HG02852 (cell line): ENCODE results near the gene PPP1R14B.

Experiments
- ATAC-seq: cut with Tn5 transposase; IDR thresholded peaks from one replicate; pipeline ENCODE4 v1.9.1; 2021; ENCODE audit warnings: mild to moderate bottlenecking, moderate library complexity; ENCODE audit not compliant: unreplicated experiment

Gene PPP1R14B

DNA sequence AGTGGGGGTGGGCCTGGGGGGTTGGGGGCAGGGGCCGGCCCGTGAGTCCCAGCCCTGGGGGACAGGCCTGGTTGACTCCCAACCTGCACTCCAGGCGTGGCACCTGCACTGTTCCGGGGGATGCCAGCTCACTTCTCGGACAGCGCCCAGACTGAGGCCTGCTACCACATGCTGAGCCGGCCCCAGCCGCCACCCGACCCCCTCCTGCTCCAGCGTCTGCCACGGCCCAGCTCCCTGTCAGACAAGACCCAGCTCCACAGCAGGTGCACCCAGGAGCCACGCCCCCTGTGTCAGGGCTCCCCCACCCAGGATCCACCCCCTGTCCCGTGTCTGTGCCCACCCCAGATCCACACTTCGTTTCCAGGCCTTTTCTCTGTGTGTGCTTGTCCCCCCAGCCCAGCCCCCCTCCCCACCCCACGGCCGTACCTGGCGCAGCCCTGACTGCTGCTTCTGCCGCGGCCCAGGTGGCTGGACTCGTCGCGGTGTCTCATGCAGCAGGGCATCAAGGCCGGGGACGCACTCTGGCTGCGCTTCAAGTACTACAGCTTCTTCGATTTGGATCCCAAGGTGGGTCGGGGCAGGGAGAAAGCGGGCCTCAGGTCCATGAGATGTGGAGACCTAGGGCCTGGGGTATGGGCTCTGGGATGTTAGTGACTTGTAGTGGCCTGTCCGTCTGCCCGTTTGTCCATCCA lies 35.4 kb downstream of the PPP1R14B start:
- no peak for ATAC-seq

DNA sequence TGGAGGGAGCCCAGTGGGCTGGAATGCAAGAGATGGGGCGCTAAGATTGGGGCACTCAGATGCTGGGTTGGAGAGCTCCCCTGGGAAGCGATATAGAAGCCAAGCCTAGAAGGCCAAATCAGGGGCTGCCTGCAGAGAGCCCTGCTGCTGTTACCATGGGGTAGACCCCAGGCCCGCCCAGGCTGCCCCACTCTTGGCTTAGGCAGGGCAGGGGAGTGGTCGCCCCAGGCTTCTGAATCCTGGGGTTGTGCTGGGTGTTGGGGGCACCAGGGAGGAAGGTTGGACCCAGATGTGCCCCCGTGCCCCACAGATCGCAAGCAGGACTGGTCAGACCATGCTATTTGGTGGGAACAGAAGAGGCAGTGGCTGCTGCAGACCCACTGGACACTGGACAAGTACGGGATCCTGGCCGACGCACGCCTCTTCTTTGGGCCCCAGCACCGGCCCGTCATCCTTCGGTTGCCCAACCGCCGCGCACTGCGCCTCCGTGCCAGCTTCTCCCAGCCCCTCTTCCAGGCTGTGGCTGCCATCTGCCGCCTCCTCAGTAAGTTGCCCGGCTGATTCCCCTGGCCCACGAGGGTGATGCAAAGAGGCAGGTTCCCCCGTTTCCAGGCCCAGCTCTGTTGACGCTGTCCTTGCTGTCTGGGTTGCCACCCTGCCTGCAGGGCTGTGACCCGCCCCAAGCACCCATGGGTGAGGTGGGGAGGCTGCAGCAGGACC lies 36.3 kb downstream of the PPP1R14B start:
- no peak for ATAC-seq

DNA sequence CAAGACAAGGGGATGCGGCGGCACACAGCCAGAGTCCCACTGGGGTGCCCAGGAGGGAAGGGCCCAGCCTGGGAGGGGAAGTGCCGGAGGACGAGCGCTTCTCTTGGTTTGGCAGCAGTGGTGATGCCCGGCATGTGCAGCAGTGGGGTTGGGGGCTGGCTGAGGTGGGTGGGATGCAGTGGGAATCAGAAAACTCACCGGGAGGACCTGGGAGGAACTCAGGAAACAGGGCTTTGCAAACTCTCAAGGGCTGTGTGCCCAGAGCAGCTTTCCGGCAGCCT lies 37.2 kb downstream of the PPP1R14B start:
- no peak for ATAC-seq

DNA sequence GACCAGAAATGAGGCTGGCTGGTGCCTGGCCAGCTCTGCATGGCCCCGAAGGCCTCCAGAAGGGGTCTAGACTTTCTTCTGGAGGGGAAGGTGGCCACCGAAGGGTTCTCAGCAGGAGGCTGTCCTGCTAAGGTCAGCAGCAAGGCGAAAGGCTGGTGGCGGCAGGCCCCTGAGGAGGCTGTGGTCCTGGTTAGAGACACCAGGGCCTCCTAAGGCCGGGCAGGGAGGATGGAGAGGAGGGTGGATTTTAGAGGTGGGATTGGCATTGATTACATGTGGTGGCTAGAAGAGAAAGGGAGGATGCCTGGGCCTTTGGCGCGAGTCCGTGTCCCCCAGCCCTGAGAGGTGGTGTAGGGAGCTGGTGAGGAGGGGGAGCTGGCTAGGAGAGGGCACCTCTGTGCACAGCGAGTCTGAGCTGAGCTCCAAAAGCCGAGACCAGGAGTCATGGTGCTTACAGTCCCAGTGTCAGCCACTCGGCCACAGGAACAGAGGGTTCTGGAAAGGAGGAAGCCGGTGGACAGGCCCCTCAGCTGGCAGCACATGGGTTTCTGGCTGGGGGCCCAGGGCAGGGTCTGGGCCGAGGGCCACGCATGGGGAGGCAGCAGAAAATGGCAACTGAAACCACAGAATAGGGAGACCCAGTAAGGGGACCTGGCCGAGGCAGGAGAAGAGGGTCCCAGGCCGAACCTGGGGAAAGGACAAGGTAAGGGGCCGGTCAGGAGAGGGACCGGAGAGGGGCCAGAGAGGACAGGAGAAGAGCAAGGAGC lies 37.8 kb downstream of the PPP1R14B start:
- no peak for ATAC-seq

DNA sequence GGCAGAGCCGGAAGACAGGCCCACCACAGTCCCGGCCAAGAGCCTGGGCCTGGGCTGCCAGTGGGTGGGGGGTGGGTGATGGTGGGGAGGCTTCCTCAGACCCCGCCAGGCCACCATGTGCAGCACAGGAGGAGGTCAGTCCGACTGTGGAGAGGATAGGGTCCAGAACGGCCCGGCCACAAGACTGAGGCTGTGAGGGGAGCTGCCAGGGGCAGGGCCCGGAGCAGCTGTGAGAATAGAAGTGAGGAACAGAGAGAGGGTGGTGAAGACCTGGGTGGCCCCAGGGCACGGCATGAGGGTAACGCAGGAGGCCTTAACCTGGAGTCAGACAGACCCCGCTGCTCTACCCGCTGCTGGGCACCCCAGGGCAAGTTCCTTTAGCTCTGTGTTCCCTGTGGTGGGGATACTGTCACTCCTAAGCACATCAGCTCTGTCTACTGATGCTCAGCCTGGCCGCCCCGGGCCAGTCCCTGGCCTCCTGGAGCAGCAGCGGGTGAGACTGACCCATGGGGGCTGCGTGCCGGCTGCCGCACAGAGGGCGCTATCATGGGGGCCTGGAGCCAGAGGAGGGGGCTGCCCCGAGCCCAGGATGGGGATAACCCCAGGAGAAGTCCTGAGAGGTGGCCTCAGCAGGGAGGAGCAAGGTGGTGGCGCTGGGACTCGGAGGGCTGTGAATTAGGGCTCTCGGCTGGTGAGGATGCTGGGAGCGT lies 38.5 kb downstream of the PPP1R14B start:
- ATAC-seq: no peak

DNA sequence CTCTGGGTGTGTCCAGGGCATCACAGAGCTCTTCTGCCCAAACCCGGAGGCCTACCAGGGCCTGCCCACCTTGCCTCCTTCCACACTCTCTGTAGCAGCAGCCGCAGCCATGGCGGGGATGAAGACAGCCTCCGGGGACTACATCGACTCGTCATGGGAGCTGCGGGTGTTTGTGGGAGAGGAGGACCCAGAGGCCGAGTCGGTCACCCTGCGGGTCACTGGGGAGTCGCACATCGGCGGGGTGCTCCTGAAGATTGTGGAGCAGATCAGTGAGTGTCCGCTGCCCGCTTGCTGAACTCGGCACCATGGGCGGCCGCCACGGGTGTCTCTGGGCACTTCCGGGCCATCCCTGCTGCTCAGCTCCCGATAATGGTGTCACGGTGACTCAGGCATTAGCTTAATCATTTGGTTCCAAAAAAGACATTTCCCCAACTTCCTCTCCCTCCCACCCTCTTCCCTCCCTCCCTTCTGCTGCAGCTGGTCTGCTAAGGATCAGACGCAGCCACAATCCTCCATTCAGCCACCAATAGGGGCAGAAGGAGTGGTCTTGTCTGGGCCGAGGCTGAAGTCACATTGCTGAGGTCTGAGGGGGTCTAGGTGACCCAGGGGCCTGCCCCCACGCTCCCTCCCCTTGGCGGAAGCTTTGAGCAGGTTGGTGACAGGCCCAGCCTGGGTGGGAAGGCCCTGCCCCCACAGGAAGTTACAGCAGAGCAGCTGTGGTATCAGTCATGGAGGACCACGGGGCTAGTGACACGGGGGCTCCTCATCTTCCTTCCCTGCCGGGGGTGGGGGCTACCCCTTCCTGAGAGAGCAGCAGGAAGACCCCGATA lies 39.3 kb downstream of the PPP1R14B start:
- peak; percentile 56 for ATAC-seq

DNA sequence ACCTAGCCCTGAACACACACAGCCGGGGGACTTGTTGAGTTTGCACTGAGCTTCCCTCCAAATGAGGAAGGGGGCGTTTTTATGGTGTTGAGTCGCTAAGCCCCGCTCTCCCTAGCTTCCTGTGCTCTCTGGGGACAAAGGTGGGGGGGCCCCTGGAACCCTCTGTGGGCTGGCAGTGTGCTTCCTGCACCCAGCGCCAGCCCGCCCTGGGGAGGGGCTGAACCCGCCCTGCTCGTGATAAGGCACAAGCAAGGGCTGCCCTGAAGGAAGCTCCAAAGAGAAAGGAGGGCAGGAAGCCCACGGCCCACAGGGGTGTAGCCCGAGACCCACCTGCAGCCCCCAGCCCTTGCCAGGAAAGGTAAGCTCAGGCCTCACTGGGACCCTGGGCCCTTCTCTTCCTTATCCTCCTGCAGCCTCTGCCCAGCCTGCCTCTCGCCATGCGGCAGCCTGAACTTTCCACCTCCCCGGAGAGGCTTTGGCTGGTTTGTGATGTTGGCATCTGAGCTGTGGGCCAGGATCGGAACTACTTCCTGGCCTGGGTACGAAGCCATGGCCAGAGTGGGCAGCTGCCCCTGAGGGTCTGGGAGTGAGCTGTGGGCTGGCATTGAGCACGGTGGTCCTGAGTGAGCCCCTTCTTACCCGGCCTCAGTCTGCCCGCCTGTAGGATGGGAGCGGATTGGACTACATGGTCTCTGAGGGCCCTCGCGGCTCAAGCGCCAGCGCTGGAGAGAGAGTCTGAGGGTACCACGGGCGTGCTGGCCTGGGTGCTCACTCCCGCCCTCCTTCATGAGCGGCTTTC lies 40.1 kb downstream of the PPP1R14B start, which contains the start of gene FERMT3:
TSS of gene FERMT3 (plus strand) at position 265 of the 799 bp plus-strand sequence. CDS start 644 bp downstream, outside the sequence.
- peak; percentile 41 for ATAC-seq

DNA sequence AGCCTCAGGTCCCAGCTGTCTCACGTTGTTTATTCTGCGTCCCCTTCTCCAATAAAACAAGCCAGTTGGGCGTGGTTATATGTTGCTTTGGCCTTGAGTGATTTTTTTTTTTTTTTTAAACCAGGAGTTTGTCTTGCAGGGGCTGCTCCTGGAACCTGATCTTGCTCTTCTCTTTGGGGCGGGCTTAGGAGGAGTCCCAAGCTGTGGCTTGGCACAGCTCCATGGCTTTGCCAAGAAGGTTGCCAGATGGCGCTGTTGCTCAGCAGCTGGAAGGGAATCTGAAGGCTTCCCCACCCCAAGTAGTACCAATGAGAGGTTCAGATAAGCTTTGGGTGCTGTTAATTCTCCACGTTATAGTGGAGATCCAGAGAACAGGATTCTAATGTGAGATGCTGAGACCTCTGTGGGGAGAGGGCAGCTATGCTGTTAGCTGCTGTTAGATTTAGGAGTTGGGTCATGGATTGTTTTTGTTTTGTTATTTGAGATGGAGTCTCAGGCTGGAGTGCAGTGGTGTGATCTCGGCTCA lies 42.2 kb downstream of the PPP1R14B start:
- ATAC-seq: no peak

DNA sequence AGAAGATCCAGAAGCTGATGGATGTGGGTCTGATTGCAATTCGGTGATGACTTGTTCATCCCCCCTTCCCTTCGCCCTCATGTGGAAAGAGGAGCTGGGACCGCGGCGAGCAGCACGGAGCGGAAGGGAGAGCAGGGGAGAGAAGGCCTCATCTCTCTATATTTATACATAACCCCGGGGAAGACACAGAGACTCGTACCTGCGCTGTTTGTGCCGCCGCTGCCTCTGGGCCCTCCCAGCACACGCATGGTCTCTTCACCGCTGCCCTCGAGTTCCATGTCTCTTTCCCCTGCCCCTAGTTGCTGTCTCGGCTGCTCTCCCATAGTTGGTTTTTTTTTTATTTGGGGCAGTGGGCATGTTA lies 42.7 kb downstream of the PPP1R14B start:
- no peak for ATAC-seq

DNA sequence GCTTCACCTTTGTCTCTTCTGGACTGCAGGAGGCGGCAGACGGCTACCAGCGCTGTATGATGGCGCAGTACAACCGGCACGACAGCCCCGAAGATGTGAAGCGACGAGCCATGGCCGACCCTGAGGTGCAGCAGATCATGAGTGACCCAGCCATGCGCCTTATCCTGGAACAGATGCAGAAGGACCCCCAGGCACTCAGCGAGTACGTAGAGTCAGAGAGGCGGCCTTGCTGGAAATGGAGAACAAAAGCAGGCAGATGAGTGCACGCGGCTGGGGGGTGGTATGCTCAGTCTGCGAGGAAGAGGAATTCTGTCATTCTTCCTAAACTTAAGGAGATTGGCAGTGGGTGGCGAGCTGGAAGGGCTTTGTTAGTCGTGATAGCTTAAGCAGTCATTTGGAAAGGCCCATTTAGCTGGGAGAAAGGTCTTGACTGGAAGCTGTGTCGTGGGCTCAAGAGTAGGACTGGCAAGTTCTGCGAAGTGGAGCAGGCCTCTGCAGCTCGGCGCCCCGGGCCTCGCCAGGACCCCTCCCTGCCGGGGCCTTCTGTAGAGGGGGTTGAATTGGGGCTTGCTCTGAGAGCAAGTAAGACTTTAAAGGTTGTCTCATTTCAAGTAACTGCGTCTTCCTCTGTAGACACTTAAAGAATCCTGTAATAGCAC lies 43.2 kb downstream of the PPP1R14B start:
- no peak for ATAC-seq

DNA sequence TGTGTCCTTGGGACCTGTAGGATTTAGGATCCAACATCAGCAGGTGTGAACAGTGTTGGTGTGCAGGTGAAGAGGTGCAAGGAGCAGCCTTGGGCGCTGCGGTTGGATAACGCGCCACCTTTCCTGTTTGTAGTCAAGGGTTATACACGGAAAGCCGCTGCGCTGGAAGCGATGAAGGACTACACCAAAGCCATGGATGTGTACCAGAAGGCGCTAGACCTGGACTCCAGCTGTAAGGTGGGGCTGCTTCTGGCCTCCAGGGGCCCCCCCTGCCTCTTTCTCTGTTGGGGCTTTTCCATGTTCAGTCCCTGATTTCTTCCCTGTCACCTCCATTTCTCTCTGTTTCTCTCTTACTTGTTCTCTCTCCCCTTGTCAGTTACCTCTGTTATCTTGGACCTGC lies 43.8 kb downstream of the PPP1R14B start:
- ATAC-seq: no peak

DNA sequence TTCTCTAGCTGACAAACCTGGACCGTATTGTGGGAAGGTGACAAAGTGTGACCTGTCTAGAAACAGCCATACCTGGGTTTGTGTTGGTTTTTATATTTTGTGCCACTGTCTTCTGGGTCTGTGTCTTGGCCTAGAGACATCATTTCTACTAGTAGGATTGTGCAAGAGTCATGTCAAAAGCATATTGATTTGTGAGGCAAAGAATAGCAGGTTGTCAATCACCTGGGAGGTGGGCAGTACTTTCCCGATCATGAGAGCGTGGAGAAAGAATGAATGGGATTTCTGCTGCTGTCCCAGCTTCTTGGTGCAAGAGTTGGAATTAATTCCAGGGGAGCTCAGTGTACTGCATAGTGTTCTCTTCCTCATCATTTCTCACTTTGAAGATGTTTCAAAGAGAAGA lies 45.2 kb downstream of the PPP1R14B start:
- ATAC-seq: no peak

DNA sequence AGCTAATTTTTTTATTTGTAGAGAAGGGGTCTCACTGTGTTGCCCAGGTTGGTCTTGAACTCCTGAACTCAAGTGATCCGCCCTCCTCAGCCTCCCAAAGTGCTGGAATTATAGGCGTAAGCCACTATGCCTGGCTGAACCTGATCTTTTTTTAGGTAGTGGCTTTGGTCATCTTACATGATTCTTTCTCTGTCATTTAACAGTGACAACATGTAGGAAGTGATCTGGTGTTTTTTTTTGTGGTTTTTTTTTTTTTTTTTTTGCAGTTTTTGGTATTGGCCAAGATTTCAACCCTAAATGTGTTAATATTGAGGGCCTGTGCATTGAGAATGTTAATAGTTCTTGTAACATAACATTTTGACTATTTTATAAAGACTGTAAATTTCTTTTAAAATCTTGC lies 48.2 kb downstream of the PPP1R14B start:
- ATAC-seq: no peak

DNA sequence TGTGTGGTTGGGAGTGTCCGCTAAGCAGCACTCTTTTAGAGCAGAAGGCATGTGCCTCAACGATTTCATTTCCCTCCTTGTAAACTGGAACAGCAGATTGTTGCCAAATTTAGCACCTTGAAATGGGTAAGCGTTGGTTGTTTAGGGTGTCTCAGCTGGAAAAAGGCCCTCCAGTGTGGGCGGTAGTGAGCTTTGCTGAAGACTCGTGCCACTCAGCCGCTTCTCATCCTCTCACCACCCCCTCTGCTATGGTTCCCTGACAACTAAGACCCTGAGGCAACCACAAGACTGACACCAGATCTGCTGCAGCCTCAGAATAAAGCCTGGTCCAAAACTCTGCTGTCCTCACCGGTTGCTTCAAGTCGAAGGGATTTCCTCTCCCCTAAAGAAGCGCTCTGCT lies 50.1 kb downstream of the PPP1R14B start:
- no peak for ATAC-seq
